Measurements from ENCODE around the gene SNX21.

SNX21 gene

DNA sequence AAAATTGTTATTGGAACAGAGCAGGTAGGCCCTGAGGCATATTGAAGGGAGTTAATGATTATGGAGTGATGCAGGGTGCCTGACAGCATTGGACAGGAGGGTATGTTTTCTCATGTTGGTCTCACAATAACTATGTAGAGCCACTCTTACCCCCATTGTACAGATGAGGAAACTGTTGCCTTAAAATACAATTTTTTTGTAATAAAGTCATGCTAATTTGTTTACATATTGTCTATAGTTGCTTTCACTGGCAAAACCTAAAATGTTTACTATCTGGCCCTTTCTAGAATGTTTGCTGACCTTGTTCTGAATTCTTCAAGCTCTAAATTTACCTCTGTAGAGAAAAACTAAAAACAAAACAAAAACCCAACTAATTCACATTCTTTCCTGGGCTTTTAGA lies 17.9 kb downstream of the SNX21 start:
- no peak overlapping the region for H3K4me3 ChIP-seq (ENCODE audit: low read depth, low read length)
- DNase-seq (ENCODE audit: low read depth), result no peak
- TF ChIP-seq, protein P1, sequence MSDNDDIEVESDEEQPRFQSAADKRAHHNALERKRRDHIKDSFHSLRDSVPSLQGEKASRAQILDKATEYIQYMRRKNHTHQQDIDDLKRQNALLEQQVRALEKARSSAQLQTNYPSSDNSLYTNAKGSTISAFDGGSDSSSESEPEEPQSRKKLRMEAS (IDR thresholded peaks at IDR 0.05; ENCODE audit: low read depth, low read length), result no peak
- TF ChIP-seq MYC (IDR thresholded peaks at IDR 0.05; ENCODE audit: low read depth, low read length) (no peak), POLR2A (IDR thresholded peaks at IDR 0.05; ENCODE audit: extremely low read depth, insufficient read length) (no peak)
- TF ChIP-seq, protein P2, sequence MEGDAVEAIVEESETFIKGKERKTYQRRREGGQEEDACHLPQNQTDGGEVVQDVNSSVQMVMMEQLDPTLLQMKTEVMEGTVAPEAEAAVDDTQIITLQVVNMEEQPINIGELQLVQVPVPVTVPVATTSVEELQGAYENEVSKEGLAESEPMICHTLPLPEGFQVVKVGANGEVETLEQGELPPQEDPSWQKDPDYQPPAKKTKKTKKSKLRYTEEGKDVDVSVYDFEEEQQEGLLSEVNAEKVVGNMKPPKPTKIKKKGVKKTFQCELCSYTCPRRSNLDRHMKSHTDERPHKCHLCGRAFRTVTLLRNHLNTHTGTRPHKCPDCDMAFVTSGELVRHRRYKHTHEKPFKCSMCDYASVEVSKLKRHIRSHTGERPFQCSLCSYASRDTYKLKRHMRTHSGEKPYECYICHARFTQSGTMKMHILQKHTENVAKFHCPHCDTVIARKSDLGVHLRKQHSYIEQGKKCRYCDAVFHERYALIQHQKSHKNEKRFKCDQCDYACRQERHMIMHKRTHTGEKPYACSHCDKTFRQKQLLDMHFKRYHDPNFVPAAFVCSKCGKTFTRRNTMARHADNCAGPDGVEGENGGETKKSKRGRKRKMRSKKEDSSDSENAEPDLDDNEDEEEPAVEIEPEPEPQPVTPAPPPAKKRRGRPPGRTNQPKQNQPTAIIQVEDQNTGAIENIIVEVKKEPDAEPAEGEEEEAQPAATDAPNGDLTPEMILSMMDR (IDR thresholded peaks at IDR 0.05; ENCODE audit: low read depth, low read length), result no peak

DNA sequence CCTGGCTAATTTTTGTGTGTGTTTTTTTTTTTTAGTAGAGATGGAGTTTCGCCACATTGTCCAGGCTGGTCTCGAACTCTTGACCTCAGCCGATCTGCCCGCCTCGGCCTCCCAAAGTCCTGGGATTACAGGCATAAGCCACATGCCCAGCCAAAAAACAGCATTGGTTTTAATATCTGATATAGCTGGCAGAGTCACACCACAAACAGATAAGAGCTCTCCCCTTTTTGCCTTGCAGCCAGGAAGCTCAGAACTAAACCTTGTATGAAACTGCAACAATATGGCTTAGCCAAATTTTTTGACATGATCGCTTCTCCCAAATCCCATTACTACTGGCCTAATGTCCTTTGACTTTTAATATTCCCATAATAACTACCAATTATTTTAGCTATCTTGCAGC lies 18.7 kb downstream of the SNX21 start:
- DNase-seq (ENCODE audit: low read depth), result no peak
- no peak overlapping the region for H3K4me3 ChIP-seq (ENCODE audit: low read depth, low read length)
- TF ChIP-seq POLR2A (IDR thresholded peaks at IDR 0.05; ENCODE audit: extremely low read depth, insufficient read length), result no peak
- no peak for TF ChIP-seq MYC (IDR thresholded peaks at IDR 0.05; ENCODE audit: low read depth, low read length)
- TF ChIP-seq, protein P2 (IDR thresholded peaks at IDR 0.05; ENCODE audit: low read depth, low read length), result no peak
- TF ChIP-seq, protein P1 (IDR thresholded peaks at IDR 0.05; ENCODE audit: low read depth, low read length), result no peak

DNA sequence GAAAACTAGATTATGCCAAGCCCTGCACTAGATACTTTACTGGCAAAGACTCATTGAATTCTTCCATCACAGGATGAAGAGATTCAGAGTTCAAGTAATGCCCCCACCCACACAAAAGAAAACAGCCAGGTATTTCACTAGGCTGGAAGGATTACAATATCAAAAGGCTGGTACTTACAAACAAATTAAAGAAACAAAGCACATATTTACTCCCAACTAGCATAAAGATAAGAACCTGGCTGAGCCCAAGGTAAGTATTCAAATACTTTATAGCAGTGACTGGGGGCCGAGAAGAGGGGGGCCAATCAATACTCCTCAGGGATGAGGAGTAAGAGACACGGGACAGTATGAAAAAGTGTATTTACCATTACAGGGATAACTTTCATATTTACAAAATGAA lies 19.9 kb downstream of the SNX21 start:
- no peak for DNase-seq (ENCODE audit: low read depth)
- H3K4me3 ChIP-seq (ENCODE audit: low read depth, low read length), result no peak overlapping the region
- TF ChIP-seq, protein P1 (IDR thresholded peaks at IDR 0.05; ENCODE audit: low read depth, low read length), result no peak
- TF ChIP-seq MYC (IDR thresholded peaks at IDR 0.05; ENCODE audit: low read depth, low read length) (no peak), POLR2A (IDR thresholded peaks at IDR 0.05; ENCODE audit: extremely low read depth, insufficient read length) (no peak)
- TF ChIP-seq, protein P2 (IDR thresholded peaks at IDR 0.05; ENCODE audit: low read depth, low read length), result no peak

DNA sequence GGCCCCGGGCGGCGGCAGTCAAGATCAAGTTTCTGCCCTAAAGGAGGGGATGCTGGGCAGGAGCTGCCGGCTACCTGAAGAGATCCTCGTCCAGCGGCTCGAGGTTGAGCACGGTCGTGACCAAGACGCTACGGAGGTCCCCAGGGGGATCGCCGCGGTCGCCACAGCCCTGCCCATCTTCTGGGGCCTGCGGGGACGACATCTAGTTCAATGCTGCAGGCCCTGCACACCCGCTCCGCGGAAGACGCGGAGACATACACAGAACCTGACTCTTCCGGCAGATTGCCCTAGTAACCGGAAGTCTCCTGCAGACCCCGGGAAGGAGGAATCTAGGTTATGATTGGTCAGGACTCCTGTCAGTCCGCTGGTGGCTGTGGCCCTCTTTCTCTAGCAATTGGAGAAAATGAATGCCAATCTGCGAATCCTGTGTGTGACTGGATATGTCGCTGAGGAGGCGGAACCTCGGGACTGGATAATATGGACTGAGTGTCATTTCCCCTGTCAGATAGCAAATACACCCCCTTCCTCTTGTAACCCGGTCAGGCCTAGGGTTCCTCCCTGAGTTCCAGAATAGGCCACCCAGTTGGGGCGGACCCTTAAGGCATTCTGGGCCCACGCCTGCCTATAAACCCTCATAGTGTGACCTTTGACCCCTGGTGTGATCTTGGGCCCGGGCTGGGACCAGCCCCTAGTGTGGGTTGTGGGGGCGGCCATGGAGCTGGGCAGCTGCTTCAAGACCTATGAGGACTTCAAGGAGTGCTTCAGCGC lies 23.7 kb downstream of the SNX21 start, which contains the start of the genes ACOT8 and ZSWIM3:
ACOT8 (minus strand) TSS at position 279 of the 768 bp plus-strand sequence; CDS start at position 202, 77 bp downstream.
ZSWIM3 (plus strand) TSS at position 501 of the 768 bp plus-strand sequence; CDS start at position 713, 212 bp downstream.
- peak; percentile 100 for DNase-seq (ENCODE audit: low read depth)
- peak within 1 kb of the TSS; percentile 90 for H3K4me3 ChIP-seq (ENCODE audit: low read depth, low read length)
- TF ChIP-seq POLR2A (IDR thresholded peaks at IDR 0.05; ENCODE audit: extremely low read depth, insufficient read length) (peak; percentile 80), MYC (IDR thresholded peaks at IDR 0.05; ENCODE audit: low read depth, low read length) (peak; percentile 18; the same call in 1 of the 2 replicates)
- TF ChIP-seq, protein P1 (IDR thresholded peaks at IDR 0.05; ENCODE audit: low read depth, low read length), result 0 out of 2 replicates have a peak, but pooled peaks have one; percentile 3
- TF ChIP-seq, protein P2 (IDR thresholded peaks at IDR 0.05; ENCODE audit: low read depth, low read length), result no peak

DNA sequence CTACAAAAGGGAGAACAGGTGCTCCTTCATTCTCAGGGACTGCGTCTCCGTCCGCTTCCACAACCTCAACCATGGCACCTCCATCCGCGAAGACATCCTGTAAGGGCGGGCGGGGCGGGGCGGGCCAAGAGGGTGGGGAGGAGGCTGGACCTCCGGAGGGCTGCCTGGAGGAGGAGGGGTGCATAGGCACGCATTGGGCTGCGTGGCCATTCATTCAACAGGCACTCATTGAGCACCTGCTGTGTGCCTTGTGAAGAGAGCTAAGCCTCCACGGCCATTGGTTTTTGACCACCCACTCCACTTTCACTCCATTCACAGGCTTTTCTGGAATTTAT lies 24.2 kb downstream of the SNX21 start:
- DNase-seq (ENCODE audit: low read depth), result no peak
- TF ChIP-seq, protein P2 (IDR thresholded peaks at IDR 0.05; ENCODE audit: low read depth, low read length), result no peak
- TF ChIP-seq, protein P1 (IDR thresholded peaks at IDR 0.05; ENCODE audit: low read depth, low read length), result peak; percentile 5; the same call in 1 of the 2 replicates
- H3K4me3 ChIP-seq (ENCODE audit: low read depth, low read length), result peak overlapping the region; percentile 90

All from NB4 (cell line).